HuH-7 (cell line): ENCODE results near the gene AP2A2.

Source experiments
- DNase-seq: peaks from one replicate; pipeline ENCODE4 v3.0.0; 2011; ENCODE audit warnings: low spot score

The AP2A2 gene

GRCh38 chr11:1042626-1043562 is 117.2 kb downstream of the AP2A2 start:
- DNase-seq, result no peak

- DNase-seq, result no peak
Observed at GRCh38 chr11:1043563-1044096, 118.0 kb downstream of the AP2A2 start.

- DNase-seq, result no peak
Observed at GRCh38 chr11:1044160-1044559, 118.5 kb downstream of the AP2A2 start.

DNA sequence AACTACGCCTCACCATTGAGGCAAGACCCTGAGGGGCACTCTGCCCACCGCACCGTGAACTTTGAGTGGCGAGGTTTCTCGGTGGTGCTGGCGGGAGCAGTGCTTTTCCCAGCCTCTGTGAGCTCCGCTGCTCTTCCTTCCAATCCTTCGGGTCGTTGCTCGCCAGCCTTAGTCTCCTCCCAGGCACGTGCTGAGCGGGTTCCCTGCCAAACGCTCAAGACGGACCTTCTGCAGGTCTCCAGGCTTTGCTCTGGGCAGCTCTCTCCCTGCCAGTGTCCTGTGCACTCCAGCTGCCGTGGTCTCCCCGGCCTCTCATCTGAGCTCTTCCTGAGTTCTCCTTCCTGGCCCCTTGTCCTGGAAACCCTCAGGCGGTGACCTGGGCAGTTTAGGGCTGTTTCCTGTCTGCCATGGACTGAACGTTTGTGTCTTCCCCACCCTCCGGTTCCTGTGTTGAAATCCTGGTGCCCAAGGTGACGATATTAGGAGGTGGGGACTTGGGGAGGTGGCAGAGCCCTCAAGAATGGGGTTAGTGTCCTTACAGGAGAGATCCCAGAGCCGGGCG is 122.0 kb downstream of the AP2A2 start:
- DNase-seq, result no peak

- DNase-seq, result no peak
Observed at GRCh38 chr11:1048375-1049070, 122.9 kb downstream of the AP2A2 start.

DNA sequence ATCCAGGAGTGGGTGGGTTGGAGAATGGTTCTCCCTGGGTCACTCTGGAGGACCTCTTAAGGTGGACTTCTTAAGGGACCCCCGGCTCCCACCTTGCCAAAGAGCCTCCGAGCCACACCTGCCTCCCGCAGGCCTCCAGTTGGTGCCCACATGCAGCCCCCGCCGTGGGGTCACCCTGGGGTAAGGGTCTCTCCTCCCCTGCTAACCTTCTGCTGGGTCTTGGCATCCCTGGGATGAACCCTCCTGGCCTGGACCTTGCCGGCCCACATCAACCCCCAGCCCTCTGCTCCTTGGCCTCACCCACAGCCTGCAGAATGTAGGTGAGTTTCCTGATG is 123.4 kb downstream of the AP2A2 start:
- no peak for DNase-seq

GRCh38 chr11:1049431-1049891 is 123.8 kb downstream of the AP2A2 start:
- no peak for DNase-seq

DNA sequence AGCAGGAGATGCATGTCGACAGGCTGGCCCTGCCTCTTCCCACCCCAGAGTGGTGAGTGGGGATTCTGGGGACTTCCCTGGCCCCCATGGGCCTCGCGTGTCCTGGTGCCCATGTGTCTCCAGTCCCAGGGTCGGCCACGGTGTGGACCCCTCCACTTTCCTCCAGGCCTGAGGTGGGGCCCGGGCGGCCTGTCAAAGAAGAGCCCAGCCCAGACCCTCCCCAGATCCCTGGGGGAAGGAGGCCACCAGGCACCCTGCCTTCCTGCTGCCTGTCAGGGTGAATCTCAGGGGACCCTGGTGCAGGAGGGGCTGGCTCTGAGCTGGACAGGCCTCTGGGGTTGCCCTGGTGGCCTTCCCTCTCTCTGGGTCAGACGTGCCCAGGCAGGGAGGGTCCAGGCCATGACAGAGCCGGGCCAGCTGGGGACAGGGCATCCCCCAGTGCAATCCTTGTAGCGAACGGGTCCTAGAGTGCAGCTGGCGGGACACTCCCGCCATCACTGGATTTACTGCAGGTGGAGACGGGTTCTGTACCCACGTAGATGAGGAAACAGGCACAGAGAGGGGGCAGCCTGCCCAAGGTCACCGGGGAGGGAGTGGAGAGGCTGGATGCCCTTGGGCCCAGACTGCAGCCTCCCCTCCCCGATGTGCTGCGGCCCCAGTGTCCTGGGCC is 124.4 kb downstream of the AP2A2 start:
- DNase-seq, result no peak

DNA sequence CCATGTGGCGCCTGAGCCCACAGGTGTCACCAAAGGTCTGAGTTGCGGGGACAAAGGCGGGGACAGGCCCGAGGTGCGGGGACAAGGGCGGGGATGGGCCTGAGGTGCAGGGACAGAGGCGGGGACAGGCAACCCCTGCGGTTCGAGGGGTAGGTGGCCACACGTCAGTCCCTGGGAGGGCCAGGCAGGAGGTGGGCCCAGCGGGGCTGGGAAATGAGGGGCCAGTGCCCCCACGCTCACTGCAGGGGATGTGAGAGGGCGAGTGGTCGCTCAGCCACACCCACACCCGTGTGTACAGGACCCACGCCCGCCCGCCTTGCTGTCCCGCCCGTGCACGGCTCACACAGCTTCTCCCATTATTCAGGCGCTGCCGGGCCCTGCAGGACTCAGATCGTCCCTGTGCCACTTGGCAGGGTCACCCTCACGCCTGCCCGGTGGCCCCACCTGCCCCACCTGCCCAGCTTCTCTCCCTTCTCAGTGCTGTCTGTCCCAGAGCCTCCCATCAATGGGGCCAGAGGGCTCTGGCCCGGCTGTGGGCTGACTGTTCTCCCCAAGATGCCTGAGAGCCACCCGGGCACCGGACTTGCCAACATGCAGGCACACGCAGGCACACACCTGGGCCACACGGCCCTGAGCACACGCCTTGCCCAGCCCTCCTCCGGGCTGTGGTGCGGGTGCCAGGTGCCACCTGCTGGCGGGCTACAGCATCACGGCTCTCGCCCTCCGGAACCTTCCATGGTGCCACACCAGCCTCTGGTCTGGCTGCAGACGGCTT is 125.1 kb downstream of the AP2A2 start:
- peak; percentile 96 for DNase-seq

DNA sequence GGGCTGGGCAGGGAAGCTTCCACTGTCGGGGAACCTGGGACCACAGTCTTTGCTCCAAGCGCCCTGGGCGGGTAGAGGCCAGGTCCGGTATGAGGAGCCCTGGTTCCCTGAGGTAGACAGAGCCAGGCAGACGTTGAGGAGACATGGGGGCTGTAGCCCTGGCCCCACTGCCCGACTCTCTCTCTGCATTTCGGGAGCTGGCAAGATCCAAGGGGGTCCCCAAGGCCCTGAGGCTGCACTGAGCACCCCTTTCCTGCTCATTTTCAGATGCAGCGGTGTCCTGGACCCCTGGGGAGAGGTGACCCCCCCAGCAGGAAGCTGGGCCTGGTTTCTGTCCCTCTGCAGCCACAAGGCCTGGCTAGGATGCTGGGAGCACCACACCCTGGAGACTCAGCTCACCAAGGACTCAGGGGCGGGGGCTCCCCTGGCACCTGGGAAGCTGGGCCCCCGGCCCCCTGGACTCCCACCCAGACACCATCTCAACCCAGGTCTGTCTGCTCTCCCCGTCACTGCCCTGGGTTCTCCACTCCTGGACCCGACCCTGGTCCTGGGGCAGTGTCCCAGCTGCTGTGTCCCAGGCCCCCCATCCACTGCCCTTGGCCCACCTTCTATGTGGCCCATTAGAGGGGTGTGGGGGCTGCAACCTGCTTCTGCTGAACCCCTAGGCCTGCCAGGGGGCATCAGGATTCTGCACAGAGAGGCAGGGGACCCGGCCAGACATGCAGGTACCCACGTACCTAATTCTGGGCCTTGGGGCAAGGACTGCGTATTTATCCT is 125.9 kb downstream of the AP2A2 start:
- DNase-seq, result no peak

DNA sequence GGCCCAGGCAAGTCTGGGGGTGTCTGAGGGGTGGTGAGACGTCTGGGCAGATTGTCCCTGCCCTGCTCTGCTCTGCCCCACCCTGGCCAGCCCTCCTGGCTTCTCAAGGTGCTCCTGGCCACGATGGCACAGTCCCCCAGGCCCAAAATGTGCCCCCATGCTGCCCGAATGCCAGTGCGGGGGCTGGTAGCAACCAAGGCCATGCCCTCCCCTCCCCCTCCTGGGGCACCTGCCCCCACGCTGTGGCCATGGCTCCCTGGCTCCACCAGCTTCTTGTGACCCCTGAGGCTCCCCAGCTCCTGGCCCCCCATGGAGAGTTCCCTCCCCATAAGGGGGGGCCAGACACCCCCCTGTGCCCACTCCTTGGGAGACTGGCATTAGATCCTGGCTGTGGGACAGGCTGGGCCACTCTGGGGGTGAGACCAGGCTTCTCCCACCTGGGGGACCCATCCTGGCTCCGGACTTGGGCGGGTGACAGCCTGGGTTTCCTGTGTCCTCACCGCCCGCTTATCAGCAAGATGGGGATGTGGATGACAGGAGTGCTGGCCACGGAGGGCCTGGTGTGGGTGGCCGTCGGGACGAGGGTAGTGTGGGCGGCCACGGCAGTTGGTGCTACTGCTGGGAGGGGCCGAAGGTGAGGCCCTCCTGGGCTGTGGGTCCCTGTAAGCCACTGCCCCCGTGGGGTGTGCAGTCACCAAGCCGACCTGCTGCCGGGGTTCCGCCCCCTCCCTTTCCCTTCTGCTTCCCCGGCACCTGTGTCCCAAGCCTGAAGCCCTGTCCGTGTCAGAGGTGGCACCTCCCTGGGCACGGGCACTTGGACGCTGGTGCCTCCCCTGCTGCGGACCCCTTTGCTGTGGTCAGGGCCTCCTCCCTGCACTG is 126.7 kb downstream of the AP2A2 start:
- DNase-seq, result no peak

DNA sequence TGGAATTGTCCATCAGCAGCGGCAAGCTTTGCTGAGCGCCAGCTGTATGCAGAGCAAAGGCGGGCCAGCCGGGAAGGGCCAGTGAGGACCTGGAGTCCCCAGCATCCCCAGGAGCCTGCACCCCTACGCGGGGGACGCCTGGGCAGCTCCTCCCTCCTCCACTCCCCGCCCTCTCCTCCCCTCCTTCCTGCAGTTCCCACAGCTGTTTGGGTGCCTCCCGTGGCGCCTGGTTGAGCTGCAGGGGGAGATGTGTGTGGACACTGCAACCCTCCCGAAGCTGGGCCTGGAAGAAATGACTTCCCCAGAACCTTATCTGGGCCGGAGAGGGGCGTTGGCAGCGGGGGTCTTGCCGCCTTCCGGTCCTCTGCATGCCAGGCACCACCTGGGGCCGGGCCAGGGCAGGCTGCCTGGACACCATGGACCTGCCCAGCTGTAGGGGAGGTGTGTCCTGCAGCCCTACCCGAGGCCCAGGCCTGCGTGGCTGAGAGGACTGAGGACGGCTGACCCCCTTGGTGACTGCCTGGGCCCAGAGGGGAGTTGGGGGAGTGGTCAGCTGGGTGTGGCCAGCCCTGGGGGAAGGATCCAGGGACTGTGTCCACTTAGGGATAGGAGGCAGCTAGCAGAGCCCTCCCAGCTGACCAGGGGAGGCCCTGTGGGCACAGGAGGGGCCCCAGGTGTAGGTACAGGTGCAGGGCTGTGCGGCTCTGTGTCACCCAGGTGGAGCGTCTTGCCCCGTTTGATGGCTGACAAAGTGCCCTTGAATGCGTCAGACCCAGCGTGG is 127.6 kb downstream of the AP2A2 start:
- DNase-seq, result no peak

- DNase-seq, result no peak
Observed at GRCh38 chr11:1054143-1055108, 128.8 kb downstream of the AP2A2 start.

DNA sequence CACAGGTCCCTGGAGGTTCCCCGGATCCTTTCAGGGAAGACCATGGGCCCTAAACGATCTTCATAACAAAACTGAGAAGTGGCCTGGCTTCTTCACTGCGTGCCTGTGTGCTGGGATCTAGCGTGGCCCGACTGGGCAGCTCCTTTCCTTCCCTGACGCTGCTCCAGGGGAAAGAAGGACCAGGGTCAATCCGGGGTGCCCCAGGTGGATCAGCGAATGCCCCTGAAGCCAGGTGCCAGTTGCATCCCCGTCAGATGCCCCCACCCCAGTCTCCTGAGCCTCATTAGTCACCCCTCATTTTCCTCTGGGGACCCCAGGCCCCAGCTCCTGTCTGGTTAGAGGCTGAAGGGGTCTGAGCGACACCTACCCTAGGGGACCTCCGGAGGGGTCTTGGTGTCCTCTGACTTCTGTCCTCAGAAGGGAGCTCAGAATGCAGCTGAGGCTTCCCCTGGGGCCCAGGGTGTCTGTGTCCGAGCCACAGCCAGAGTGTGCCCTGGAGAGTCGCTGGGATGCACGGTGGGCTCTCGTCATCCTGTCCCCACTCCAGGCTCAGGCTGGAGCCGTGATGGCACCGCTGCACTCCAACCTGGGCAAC is 129.5 kb downstream of the AP2A2 start:
- DNase-seq, result no peak

GRCh38 chr11:1055990-1056771 is 130.5 kb downstream of the AP2A2 start:
- DNase-seq, result no peak

DNA sequence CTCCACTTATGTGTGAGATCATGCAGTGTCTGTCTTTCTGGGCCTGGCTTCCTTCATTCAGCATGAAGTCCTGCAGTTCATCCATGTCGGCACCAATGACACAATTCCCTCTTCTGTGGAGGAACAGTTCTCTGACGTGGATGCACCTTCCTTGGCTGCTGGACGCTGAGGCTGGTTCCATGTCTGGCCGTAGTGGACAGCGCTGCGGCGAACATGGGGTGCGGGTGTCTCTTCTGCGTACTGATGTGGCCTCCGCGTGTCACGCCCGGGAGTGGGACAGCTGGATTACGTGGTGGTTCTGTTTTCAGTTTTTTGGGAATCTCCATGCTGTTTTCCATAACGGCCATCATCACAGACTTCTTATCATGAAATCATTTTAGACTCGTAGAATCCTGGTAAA is 132.1 kb downstream of the AP2A2 start:
- no peak for DNase-seq
